Fibroblast of lung (primary cell): ENCODE results near the gene LPIN2.

Source experiments
- CTCF ChIP-seq, 2 donors: IDR thresholded peaks in 1 of 2; conservative IDR thresholded peaks in 1 of 2; 1 replicate in 1 of 2; 2 replicates in 1 of 2; pipeline ENCODE4 v1.5.1; 2011 to 2012; ENCODE audit warnings: low read length in 2 of 2, control low read depth in 1 of 2, inconsistent platforms in 1 of 2, low read depth in 1 of 2, mild to moderate bottlenecking in 1 of 2
- EZH2 ChIP-seq: IDR thresholded peaks from 2 replicates; pipeline ENCODE4 v1.5.1; 2012; ENCODE audit warnings: low read length, control low read depth, mild to moderate bottlenecking; ENCODE audit errors: missing control alignments

- TF ChIP-seq CTCF (conservative IDR thresholded peaks at IDR 0.05 in 1 of 2, IDR thresholded peaks at IDR 0.05 in 1 of 2; ENCODE audit: low read depth in 1 of 2, low read length in 2 of 2): no peak
- TF ChIP-seq EZH2: no peak
Measured at GRCh38 chr18:2969695-2970094, 43.2 kb downstream of the LPIN2 start.
